ENCODE results near the gene NANOS1. TPM values are rescaled to one million over a fixed set of nuclear protein-coding genes. Genes with fewer than 3 reads are reported as not detected.

The NANOS1 gene
- polyA plus RNA-seq, result 1 to 10 TPM; 1.1 to 1.3 TPM

DNA sequence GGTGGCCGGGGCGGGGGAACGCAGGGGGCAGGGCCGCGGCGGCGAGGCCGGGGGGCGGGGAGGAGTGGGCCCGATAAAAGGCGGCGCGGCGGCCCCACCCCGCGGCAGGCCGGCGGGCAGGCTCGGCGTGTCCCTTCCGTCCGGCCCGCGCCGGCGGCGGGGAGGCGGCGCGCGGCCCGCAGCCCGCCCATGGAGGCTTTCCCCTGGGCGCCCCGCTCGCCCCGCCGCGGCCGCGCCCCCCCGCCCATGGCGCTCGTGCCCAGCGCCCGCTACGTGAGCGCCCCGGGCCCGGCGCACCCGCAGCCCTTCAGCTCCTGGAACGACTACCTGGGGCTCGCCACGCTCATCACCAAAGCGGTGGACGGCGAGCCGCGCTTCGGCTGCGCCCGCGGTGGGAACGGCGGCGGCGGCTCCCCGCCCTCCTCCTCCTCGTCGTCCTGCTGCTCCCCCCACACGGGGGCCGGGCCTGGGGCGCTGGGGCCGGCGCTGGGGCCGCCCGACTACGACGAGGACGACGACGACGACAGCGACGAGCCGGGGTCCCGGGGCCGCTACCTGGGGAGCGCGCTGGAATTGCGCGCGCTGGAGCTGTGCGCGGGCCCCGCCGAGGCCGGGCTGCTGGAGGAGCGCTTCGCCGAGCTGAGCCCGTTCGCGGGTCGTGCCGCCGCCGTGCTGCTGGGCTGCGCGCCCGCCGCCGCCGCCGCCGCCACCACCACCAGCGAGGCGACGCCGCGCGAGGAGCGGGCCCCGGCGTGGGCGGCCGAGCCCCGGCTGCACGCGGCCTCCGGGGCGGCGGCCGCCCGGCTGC is at the start of gene NANOS1:
Gene NANOS1 (plus strand): TSS at position 102 of the 808 bp plus-strand sequence. CDS start 88 bp downstream, at position 190.
- WGBS, 2 donors, result 0 to 1% methylated on average over 35 to 135 of the region's 136 CpGs
- Histone ChIP-seq H3K9me3 (ENCODE audit: control insufficient read depth in 2 of 2, insufficient read depth in 1 of 2, low read depth in 1 of 2, low read length in 1 of 2) (no peaks in the 10 kb centered on the region), H3K27ac (ENCODE audit: low read depth in 2 of 2, low read length in 1 of 2) (peak within 1 kb of the TSS; percentile 52 to 79), H3K36me3 (ENCODE audit: control insufficient read depth in 2 of 2, insufficient read depth in 2 of 2, low read length in 1 of 2) (peaks cover 0 to 5% of the 10 kb centered on the region in 2 donors), H3K27me3 (ENCODE audit: control insufficient read depth in 1 of 2, insufficient read depth in 2 of 2, low read length in 2 of 2) (no peaks in the 10 kb centered on the region), H3K4me3 (ENCODE audit: low read depth in 1 of 2, low read length in 2 of 2) (peak within 1 kb of the TSS; percentile 55 to 56), H3K4me1 (ENCODE audit: control insufficient read depth in 2 of 2, insufficient read depth in 2 of 2, low read length in 1 of 2) (peaks cover 4% of the 10 kb centered on the region in 2 donors)

DNA sequence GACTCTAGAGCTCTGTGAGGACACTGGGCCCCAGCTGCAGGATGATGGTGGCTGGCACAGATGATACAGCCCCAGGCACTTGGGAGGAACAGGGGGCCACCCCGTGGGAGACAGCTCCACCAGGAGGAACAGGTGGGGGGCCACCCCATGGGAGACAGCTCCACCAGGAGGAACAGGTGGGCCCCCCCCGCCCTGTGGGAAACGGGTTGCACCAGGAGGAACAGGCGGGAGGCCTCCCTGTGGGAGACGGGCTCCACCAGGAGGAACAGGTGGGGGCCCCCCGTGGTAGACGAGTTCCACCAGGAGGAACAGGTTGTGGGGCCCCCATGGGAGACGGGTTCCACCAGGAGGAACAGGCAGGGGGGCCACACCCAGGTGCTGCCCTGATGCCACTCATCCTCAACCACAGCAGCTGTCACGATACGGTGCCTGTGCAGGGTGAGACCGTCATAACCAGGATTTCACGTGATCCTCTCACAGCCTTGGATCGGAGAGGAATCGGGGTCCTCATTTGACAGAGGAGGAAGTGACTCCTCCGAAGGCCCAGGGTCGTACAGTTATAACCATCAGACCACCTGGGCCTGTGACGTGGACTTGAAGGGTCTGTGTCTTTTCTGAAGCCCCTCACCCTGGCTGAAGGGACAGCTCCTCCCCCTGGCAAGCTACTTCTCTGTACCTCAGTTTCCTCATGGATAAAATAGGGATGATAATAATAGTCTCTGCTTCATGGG is 49.2 kb upstream of the NANOS1 start:
- WGBS, 2 donors, result 78 to 82% methylated on average over 17 of the region's 17 CpGs
- no peak overlapping the region for H3K27ac ChIP-seq (ENCODE audit: low read depth in 2 of 2, low read length in 1 of 2)
- no peaks in the 10 kb centered on the region for H3K4me1 ChIP-seq (ENCODE audit: control insufficient read depth in 2 of 2, insufficient read depth in 2 of 2, low read length in 1 of 2)
- no peaks in the 10 kb centered on the region for H3K9me3 ChIP-seq (ENCODE audit: control insufficient read depth in 2 of 2, insufficient read depth in 1 of 2, low read depth in 1 of 2, low read length in 1 of 2)
- no peaks in the 10 kb centered on the region for H3K27me3 ChIP-seq (ENCODE audit: control insufficient read depth in 1 of 2, insufficient read depth in 2 of 2, low read length in 2 of 2)
- H3K4me3 ChIP-seq (ENCODE audit: low read depth in 1 of 2, low read length in 2 of 2), result no peak overlapping the region
- H3K36me3 ChIP-seq (ENCODE audit: control insufficient read depth in 2 of 2, insufficient read depth in 2 of 2, low read length in 1 of 2), result no peaks in the 10 kb centered on the region

- no peaks in the 10 kb centered on the region for H3K36me3 ChIP-seq (ENCODE audit: control insufficient read depth in 2 of 2, insufficient read depth in 2 of 2, low read length in 1 of 2)
- no peaks in the 10 kb centered on the region for H3K27me3 ChIP-seq (ENCODE audit: control insufficient read depth in 1 of 2, insufficient read depth in 2 of 2, low read length in 2 of 2)
- 77 to 82% methylated on average over 6 of the region's 6 CpGs for WGBS, 2 donors
- H3K4me3 ChIP-seq (ENCODE audit: low read depth in 1 of 2, low read length in 2 of 2), result no peak overlapping the region
- no peak overlapping the region for H3K27ac ChIP-seq (ENCODE audit: low read depth in 2 of 2, low read length in 1 of 2)
- no peaks in the 10 kb centered on the region for H3K4me1 ChIP-seq (ENCODE audit: control insufficient read depth in 2 of 2, insufficient read depth in 2 of 2, low read length in 1 of 2)
- H3K9me3 ChIP-seq (ENCODE audit: control insufficient read depth in 2 of 2, insufficient read depth in 1 of 2, low read depth in 1 of 2, low read length in 1 of 2), result no peaks in the 10 kb centered on the region
These were observed 48.6 kb upstream of the NANOS1 start for GRCh38 chr10:118980870-118981269.

- Histone ChIP-seq H3K27ac (ENCODE audit: low read depth in 2 of 2, low read length in 1 of 2) (no peak overlapping the region), H3K27me3 (ENCODE audit: control insufficient read depth in 1 of 2, insufficient read depth in 2 of 2, low read length in 2 of 2) (no peaks in the 10 kb centered on the region), H3K4me3 (ENCODE audit: low read depth in 1 of 2, low read length in 2 of 2) (no peak overlapping the region), H3K9me3 (ENCODE audit: control insufficient read depth in 2 of 2, insufficient read depth in 1 of 2, low read depth in 1 of 2, low read length in 1 of 2) (no peaks in the 10 kb centered on the region), H3K36me3 (ENCODE audit: control insufficient read depth in 2 of 2, insufficient read depth in 2 of 2, low read length in 1 of 2) (no peaks in the 10 kb centered on the region), H3K4me1 (ENCODE audit: control insufficient read depth in 2 of 2, insufficient read depth in 2 of 2, low read length in 1 of 2) (no peaks in the 10 kb centered on the region)
- WGBS, 2 donors, result 87 to 88% methylated on average over 11 of the region's 11 CpGs
These were observed 47.6 kb upstream of the NANOS1 start for GRCh38 chr10:118981946-118982345.

- Histone ChIP-seq H3K27me3 (ENCODE audit: control insufficient read depth in 1 of 2, insufficient read depth in 2 of 2, low read length in 2 of 2) (no peaks in the 10 kb centered on the region), H3K9me3 (ENCODE audit: control insufficient read depth in 2 of 2, insufficient read depth in 1 of 2, low read depth in 1 of 2, low read length in 1 of 2) (no peaks in the 10 kb centered on the region), H3K27ac (ENCODE audit: low read depth in 2 of 2, low read length in 1 of 2) (no peak overlapping the region), H3K4me1 (ENCODE audit: control insufficient read depth in 2 of 2, insufficient read depth in 2 of 2, low read length in 1 of 2) (no peaks in the 10 kb centered on the region), H3K4me3 (ENCODE audit: low read depth in 1 of 2, low read length in 2 of 2) (no peak overlapping the region), H3K36me3 (ENCODE audit: control insufficient read depth in 2 of 2, insufficient read depth in 2 of 2, low read length in 1 of 2) (no peaks in the 10 kb centered on the region)
- WGBS, 2 donors, result 94 to 97% methylated on average over 4 of the region's 4 CpGs
These were observed 47.1 kb upstream of the NANOS1 start for GRCh38 chr10:118982366-118982765.

GRCh38 chr10:118983263-118983662 is 46.3 kb upstream of the NANOS1 start:
- Histone ChIP-seq H3K27ac (ENCODE audit: low read depth in 2 of 2, low read length in 1 of 2) (no peak overlapping the region), H3K4me3 (ENCODE audit: low read depth in 1 of 2, low read length in 2 of 2) (no peak overlapping the region), H3K36me3 (ENCODE audit: control insufficient read depth in 2 of 2, insufficient read depth in 2 of 2, low read length in 1 of 2) (no peaks in the 10 kb centered on the region), H3K4me1 (ENCODE audit: control insufficient read depth in 2 of 2, insufficient read depth in 2 of 2, low read length in 1 of 2) (no peaks in the 10 kb centered on the region), H3K27me3 (ENCODE audit: control insufficient read depth in 1 of 2, insufficient read depth in 2 of 2, low read length in 2 of 2) (no peaks in the 10 kb centered on the region), H3K9me3 (ENCODE audit: control insufficient read depth in 2 of 2, insufficient read depth in 1 of 2, low read depth in 1 of 2, low read length in 1 of 2) (no peaks in the 10 kb centered on the region)
- 74 to 75% methylated on average over 1 of the region's 1 CpG for WGBS, 2 donors

DNA sequence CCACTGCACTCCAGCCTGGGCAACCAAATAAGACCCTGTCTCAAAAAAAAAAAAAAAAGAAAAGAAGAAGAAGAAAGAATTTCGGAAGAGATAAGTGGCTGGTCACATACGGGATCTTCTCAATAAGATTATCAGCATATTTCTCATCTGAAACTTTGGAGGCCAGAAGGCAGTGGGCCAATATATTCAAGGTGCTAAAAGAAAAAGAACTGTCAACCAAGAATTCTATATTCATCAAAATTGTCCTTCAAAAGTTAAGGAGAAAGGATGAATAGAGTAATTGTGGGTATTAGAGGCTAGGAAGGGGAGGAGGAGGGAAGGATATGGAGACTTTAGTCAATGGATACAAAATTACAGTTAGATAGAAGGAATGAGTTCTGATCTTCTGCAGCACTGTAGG is 43.9 kb upstream of the NANOS1 start:
- WGBS, 2 donors, result 88 to 93% methylated on average over 2 of the region's 2 CpGs
- H3K9me3 ChIP-seq (ENCODE audit: control insufficient read depth in 2 of 2, insufficient read depth in 1 of 2, low read depth in 1 of 2, low read length in 1 of 2), result no peaks in the 10 kb centered on the region
- H3K4me1 ChIP-seq (ENCODE audit: control insufficient read depth in 2 of 2, insufficient read depth in 2 of 2, low read length in 1 of 2), result no peaks in the 10 kb centered on the region
- H3K27ac ChIP-seq (ENCODE audit: low read depth in 2 of 2, low read length in 1 of 2), result no peak overlapping the region
- H3K36me3 ChIP-seq (ENCODE audit: control insufficient read depth in 2 of 2, insufficient read depth in 2 of 2, low read length in 1 of 2), result no peaks in the 10 kb centered on the region
- H3K27me3 ChIP-seq (ENCODE audit: control insufficient read depth in 1 of 2, insufficient read depth in 2 of 2, low read length in 2 of 2), result no peaks in the 10 kb centered on the region
- no peak overlapping the region for H3K4me3 ChIP-seq (ENCODE audit: low read depth in 1 of 2, low read length in 2 of 2)

DNA sequence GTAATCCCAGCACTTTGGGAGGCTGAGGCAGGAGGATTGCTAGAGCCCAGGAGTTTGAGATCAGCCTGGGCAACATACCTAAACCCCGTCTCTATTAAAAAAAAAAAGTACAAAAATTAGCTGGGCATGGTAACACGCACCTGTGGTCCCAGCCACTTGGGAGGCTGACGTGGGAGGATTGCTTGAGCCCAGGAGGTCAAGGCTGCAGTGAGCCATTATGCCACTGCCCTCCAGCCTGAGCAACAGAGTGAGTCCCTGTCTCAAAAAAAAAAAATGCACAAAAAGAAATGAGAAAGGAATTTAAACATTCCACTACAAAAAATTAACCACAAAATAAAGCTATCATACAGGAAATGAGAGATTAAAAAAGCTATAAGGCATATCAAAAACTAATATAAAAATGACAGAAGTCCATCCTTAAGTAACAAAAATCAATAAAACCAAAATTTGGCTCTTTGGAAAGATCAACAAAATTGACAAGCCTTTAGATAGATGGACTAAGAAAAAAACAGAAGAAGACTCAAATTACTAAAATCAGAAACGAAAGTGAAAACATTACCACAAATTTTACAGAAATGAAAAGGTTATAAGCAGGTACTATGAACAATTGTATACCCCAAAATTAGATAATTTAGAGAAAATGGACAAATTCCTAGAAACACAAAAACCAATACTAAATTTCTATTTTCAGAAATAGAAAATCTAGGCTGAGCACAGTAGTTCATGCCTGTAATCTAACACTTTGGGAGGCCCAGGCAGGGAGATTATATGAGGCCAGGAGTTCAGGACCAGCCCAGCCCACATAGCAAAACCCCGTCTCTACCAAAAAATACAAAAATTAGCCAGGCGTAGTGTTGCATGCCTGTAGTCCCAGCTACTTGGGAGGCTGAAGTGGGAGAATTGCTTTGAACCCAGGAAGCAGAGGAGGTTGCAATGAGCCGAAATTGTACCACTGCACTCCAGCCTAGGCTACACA is 42.4 kb upstream of the NANOS1 start:
- Histone ChIP-seq H3K4me3 (ENCODE audit: low read depth in 1 of 2, low read length in 2 of 2) (no peak overlapping the region), H3K27me3 (ENCODE audit: control insufficient read depth in 1 of 2, insufficient read depth in 2 of 2, low read length in 2 of 2) (no peaks in the 10 kb centered on the region), H3K27ac (ENCODE audit: low read depth in 2 of 2, low read length in 1 of 2) (no peak overlapping the region), H3K9me3 (ENCODE audit: control insufficient read depth in 2 of 2, insufficient read depth in 1 of 2, low read depth in 1 of 2, low read length in 1 of 2) (no peaks in the 10 kb centered on the region), H3K4me1 (ENCODE audit: control insufficient read depth in 2 of 2, insufficient read depth in 2 of 2, low read length in 1 of 2) (no peaks in the 10 kb centered on the region), H3K36me3 (ENCODE audit: control insufficient read depth in 2 of 2, insufficient read depth in 2 of 2, low read length in 1 of 2) (no peaks in the 10 kb centered on the region)
- 75 to 83% methylated on average over 7 of the region's 7 CpGs for WGBS, 2 donors

DNA sequence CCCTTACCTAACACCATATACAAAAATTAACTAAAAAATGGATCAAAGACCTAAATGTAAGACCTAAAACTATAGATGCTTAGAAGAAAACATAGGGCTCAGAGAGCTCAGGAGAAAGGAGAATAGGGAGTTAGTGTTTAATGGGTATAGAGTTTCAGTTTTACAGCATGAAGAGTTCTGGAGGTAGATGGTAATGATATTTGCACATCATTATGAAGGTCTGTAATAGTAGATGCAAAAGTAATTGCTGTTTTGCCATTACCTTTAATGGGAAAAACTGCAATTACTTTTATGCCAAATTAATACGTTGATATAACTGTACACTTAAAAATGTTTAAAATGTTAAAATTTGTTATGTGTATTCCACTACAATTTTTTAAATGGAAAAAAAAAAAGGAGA is 39.2 kb upstream of the NANOS1 start:
- no peaks in the 10 kb centered on the region for H3K9me3 ChIP-seq (ENCODE audit: control insufficient read depth in 2 of 2, insufficient read depth in 1 of 2, low read depth in 1 of 2, low read length in 1 of 2)
- no peak overlapping the region for H3K4me3 ChIP-seq (ENCODE audit: low read depth in 1 of 2, low read length in 2 of 2)
- H3K27me3 ChIP-seq (ENCODE audit: control insufficient read depth in 1 of 2, insufficient read depth in 2 of 2, low read length in 2 of 2), result no peaks in the 10 kb centered on the region
- H3K36me3 ChIP-seq (ENCODE audit: control insufficient read depth in 2 of 2, insufficient read depth in 2 of 2, low read length in 1 of 2), result no peaks in the 10 kb centered on the region
- no peaks in the 10 kb centered on the region for H3K4me1 ChIP-seq (ENCODE audit: control insufficient read depth in 2 of 2, insufficient read depth in 2 of 2, low read length in 1 of 2)
- no peak overlapping the region for H3K27ac ChIP-seq (ENCODE audit: low read depth in 2 of 2, low read length in 1 of 2)
- WGBS, 2 donors, result 86 to 89% methylated on average over 1 of the region's 1 CpG
